ENCODE measurements around the gene FOCAD. TPM values are rescaled to one million over a fixed set of nuclear protein-coding genes. Genes with fewer than 3 reads are reported as not detected.

FOCAD gene
- total RNA-seq, 1 donor from 2014 or later, result 30.0 TPM

DNA sequence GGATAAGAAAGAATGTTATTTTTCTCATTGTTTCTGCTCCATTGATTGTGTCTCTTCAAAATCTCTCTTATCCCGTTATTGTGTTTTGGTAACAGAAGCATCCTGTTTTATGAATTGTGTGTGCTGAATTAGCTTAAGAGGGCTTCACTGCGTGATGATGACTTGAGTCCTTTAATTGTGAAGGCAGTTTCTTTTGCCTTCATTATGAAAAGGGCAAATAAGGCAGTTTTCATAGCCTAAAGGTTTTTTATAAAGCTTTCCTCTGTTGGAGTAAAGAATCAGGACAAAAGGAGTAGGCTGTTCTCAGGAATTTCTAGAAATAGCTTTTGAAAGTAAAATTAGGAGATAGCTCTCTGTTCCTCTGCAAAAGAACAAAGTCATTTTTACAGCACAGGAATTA, 169.8 kb downstream of the FOCAD start:
- DNase-seq (ENCODE audit: low read depth), result no peak
- TF ChIP-seq, protein P1, sequence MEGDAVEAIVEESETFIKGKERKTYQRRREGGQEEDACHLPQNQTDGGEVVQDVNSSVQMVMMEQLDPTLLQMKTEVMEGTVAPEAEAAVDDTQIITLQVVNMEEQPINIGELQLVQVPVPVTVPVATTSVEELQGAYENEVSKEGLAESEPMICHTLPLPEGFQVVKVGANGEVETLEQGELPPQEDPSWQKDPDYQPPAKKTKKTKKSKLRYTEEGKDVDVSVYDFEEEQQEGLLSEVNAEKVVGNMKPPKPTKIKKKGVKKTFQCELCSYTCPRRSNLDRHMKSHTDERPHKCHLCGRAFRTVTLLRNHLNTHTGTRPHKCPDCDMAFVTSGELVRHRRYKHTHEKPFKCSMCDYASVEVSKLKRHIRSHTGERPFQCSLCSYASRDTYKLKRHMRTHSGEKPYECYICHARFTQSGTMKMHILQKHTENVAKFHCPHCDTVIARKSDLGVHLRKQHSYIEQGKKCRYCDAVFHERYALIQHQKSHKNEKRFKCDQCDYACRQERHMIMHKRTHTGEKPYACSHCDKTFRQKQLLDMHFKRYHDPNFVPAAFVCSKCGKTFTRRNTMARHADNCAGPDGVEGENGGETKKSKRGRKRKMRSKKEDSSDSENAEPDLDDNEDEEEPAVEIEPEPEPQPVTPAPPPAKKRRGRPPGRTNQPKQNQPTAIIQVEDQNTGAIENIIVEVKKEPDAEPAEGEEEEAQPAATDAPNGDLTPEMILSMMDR (conservative IDR thresholded peaks at IDR 0.05; ENCODE audit: low read depth, low read length), result no peak
- no peak overlapping the region for H3K4me3 ChIP-seq (ENCODE audit: low read depth, low read length)

DNA sequence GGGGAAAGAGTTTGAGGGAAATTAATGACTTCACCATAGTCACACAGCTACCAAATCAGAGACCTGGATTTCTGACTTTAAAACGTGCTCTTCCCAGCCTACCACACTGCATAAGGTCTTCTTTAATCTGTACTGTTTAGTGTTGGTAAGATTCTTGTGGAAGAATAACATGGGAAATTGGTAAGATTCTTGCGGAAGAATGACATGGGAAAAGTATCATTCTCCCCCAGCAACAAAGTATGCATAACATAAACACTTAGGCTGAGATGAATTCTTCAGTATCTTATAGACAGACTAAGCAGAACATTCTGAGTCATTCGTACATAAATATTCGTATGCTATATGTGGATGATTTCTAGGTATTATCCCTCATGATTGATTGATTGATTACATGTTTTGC, 170.4 kb downstream of the FOCAD start:
- no peak overlapping the region for H3K4me3 ChIP-seq (ENCODE audit: low read depth, low read length)
- DNase-seq (ENCODE audit: low read depth), result no peak
- TF ChIP-seq, protein P1 (conservative IDR thresholded peaks at IDR 0.05; ENCODE audit: low read depth, low read length), result no peak

DNA sequence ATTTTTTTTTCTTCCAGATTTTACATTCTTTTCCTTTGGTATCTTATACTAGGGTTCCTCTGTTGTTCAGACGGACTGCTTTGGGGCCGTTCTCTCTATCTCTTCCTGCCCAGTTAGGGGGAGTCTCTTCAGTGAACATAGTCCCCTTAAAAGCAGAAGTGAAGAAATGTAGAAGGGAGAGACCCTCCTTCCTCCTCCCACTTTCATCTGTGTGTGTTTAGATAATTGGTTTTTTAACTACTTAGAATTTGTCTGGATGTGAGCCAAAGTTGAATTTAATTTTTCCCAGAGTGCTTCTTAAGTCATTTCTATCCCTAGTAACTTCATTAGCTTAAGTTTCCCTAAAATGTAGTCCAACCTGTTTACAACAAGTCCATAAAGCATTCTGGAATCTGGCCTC, 179.9 kb downstream of the FOCAD start:
- DNase-seq (ENCODE audit: low read depth), result no peak
- H3K4me3 ChIP-seq (ENCODE audit: low read depth, low read length), result no peak overlapping the region
- TF ChIP-seq, protein P1 (conservative IDR thresholded peaks at IDR 0.05; ENCODE audit: low read depth, low read length), result no peak

DNA sequence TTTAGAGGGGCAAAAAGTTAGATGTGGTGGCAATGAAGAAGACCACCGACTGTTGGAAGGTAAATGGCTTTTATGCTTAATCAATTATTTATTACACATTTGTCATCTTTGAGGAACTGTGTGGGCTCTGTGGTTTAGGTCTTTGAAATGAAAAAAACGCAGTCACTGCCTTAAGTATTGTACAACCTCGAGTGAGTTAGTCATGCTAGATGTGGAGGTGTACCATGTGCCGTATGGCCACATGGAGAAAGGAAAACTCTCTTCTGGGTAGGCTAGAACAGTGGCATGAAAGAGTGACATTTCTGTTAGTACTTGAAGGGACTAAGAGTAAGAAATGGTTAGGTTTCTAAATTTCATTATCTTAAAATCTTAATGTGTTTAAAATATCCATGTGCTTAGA, 181.3 kb downstream of the FOCAD start:
- DNase-seq (ENCODE audit: low read depth), result no peak
- no peak overlapping the region for H3K4me3 ChIP-seq (ENCODE audit: low read depth, low read length)
- TF ChIP-seq, protein P1 (conservative IDR thresholded peaks at IDR 0.05; ENCODE audit: low read depth, low read length), result no peak

DNA sequence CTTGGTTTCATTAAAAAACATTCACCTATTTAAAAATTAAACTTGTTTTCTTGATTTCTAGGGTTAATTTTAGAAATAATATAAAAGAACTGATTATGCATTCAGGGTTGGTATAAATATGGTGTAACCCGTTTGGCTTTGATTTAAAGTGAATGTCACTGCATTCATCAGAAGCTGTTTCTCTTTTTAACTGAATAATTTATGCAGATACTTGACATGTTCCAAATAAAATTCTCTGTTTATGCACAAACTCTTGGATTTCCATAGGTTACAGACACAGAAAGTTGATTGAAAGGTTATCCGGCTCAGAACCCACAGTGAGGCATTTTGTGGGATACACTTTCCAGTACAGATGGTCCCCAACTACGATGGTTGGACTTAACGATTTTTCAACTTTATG, 186.1 kb downstream of the FOCAD start:
- TF ChIP-seq, protein P1 (conservative IDR thresholded peaks at IDR 0.05; ENCODE audit: low read depth, low read length), result no peak

DNA sequence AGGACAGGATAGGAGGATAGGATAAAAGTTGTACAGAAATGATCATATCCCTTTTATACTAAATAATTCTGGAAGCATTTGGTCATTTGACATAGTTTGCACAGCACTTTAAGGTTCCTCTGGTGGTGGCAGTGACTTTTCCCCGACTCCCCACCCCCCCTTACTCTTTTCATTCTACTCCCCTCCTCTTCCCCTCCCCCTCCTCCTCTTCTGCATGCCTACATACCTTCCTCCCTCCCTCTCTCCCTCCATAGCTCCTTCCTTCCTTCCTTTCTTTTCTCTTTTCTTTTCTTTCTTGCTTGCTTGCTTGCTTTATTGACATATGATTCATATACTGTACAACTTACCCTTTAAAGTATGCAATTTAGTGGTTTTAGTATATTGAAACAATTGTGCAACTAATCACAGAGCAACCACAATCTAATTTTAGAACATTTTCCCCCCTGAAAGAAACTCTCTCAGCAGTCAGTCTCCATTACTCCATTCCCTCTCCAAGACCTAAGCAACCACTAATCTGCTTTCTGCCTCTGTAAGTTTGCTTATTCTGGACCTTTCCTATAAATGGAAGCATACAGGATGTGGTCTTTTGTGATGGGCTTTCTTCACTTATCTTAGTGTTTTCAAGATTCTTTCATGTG, 188.4 kb downstream of the FOCAD start:
- DNase-seq (ENCODE audit: low read depth), result no peak

More for the DNA sequence above, 186.1 kb downstream of the FOCAD start:
- H3K4me3 ChIP-seq (ENCODE audit: low read depth, low read length), result no peak overlapping the region
- no peak for DNase-seq (ENCODE audit: low read depth)

More for the DNA sequence above, 188.4 kb downstream of the FOCAD start:
- TF ChIP-seq, protein P1 (conservative IDR thresholded peaks at IDR 0.05; ENCODE audit: low read depth, low read length), result no peak
- no peak overlapping the region for H3K4me3 ChIP-seq (ENCODE audit: low read depth, low read length)

Measured in epithelial cell of proximal tubule (primary cell).